DND-41 (cell line): ENCODE measurements around the gene SMARCC1.

Experiments used
- CTCF ChIP-seq: IDR thresholded peaks from 2 replicates; pipeline ENCODE4 v1.5.1; 2012; ENCODE audit warnings: borderline replicate concordance, low read length, moderate library complexity, mild to moderate bottlenecking; ENCODE audit not compliant: poor library complexity, severe bottlenecking; ENCODE audit errors: extremely low read depth
- EZH2 ChIP-seq: IDR thresholded peaks from 3 replicates; pipeline ENCODE4 v1.6.1; 2012; ENCODE audit warnings: borderline replicate concordance, low read depth, mild to moderate bottlenecking, moderate library complexity, low read length, inconsistent platforms; ENCODE audit not compliant: severe bottlenecking

- TF ChIP-seq CTCF: no peak
- no peak for TF ChIP-seq EZH2
Measured at GRCh38 chr3:47578691-47579632, 202.7 kb downstream of the SMARCC1 start, which contains the start of gene CSPG5.
